Esophagus squamous epithelium (tissue), 5 donors: ENCODE measurements around the gene PRKN. TPM values are rescaled to one million over a fixed set of nuclear protein-coding genes. Genes with fewer than 3 reads are reported as not detected.

Source experiments
- DNase-seq: peaks from one replicate; lab custom pipeline; 2025; lab: John Stamatoyannopoulos, UW
- H3K27ac ChIP-seq, 4 donors: fragments of 200-600 bp; sonication (generic); one replicate each; pipeline ENCODE4 v1.5.1; 2016 to 2019; ENCODE audit warnings: mild to moderate bottlenecking in 1 of 4
- H3K27me3 ChIP-seq, 4 donors: fragments of 200-600 bp; sonication (generic); 1 replicate in 3 of 4; 2 replicates in 1 of 4; pipeline versions ENCODE4 v1.5.1 to v1.6.0; 2017 to 2021; ENCODE audit warnings: antibody characterized with exemption in 1 of 4
- H3K36me3 ChIP-seq, 3 donors: fragments of 200-600 bp; sonication (generic); one replicate each; pipeline ENCODE4 v1.5.1; 2016 to 2019
- H3K4me1 ChIP-seq, 3 donors: fragments of 200-600 bp; sonication (generic); one replicate each; pipeline ENCODE4 v1.5.1; 2017 to 2019
- H3K4me3 ChIP-seq, 4 donors: fragments of 200-600 bp; sonication (generic); 1 replicate in 3 of 4; 2 replicates in 1 of 4; pipeline ENCODE4 v1.5.1; 2016 to 2019; ENCODE audit warnings: mild to moderate bottlenecking in 2 of 4, moderate library complexity in 1 of 4
- H3K9me3 ChIP-seq, 3 donors: fragments of 200-600 bp; sonication (generic); one replicate each; pipeline ENCODE4 v1.5.1; 2016 to 2019
- POLR2A ChIP-seq, 4 donors: fragments of 450-650 bp; IDR thresholded peaks; one replicate each; pipeline ENCODE4 v1.6.1; 2017; ENCODE audit warnings: antibody characterized with exemption in 4 of 4, mild to moderate bottlenecking in 4 of 4, moderate library complexity in 3 of 4
- WGBS, 2 donors: methylation state at CpG; one replicate each; pipeline ENCODE4 v1.1.5; 2018; 5-methylcytosine and 5-hydroxymethylcytosine counted together
- intact Hi-C: fragments of 100-400 bp; cut with DNase I; formaldehyde crosslinking; loops from one replicate; pipeline ENCODE4 v1.15.0; 2022
- total RNA-seq, 4 donors: library from RNA; depleted of rRNA; stranded (reverse); fragments of >200 nt; gene quantifications; one replicate each; pipeline ENCODE4 v1.1.0, GENCODE V29; 2016
- TF ChIP-seq, protein P1 (sequence below), 6 experiments: fragments of 450-650 bp in 4 of 6; fragments of 200-600 bp in 2 of 6; sonication (generic) in 2 of 6; IDR thresholded peaks; one replicate each; pipeline ENCODE4 v1.5.1; 2016 to 2019; ENCODE audit warnings: antibody characterized with exemption in 6 of 6, mild to moderate bottlenecking in 4 of 6, moderate library complexity in 4 of 6
- donor health status: DM: yes; HTN: yes; CAD: no.

PRKN gene
- total RNA-seq, 4 donors from 2014 or later, result 0.70 to 5.5 (median 2.2) TPM

DNA sequence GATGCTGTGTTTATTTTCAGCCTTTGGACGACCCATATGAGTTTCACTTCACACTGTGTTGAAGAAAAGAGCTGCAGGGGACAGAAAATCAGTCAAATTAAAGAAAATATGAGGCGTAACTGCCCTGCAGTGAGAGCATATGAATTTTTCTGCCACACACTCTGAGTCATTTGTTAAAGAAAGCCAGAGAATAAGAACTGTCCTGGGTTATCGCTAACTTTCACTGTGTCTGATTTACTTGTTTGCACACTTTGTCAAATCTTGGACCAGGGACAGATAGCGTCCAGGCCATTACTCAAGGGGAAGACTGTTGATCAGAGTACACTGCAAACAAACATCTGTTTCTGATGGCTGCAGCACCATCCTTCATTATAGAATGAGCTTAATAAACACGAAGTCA, 1326.9 kb downstream of the PRKN start:
- no peak for TF ChIP-seq POLR2A (IDR thresholded peaks at IDR 0.05)
- TF ChIP-seq, protein P1, sequence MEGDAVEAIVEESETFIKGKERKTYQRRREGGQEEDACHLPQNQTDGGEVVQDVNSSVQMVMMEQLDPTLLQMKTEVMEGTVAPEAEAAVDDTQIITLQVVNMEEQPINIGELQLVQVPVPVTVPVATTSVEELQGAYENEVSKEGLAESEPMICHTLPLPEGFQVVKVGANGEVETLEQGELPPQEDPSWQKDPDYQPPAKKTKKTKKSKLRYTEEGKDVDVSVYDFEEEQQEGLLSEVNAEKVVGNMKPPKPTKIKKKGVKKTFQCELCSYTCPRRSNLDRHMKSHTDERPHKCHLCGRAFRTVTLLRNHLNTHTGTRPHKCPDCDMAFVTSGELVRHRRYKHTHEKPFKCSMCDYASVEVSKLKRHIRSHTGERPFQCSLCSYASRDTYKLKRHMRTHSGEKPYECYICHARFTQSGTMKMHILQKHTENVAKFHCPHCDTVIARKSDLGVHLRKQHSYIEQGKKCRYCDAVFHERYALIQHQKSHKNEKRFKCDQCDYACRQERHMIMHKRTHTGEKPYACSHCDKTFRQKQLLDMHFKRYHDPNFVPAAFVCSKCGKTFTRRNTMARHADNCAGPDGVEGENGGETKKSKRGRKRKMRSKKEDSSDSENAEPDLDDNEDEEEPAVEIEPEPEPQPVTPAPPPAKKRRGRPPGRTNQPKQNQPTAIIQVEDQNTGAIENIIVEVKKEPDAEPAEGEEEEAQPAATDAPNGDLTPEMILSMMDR (IDR thresholded peaks at IDR 0.05), result no peak
- DNase-seq, result no peak
- no peaks in the 10 kb centered on the region for H3K36me3 ChIP-seq
- peaks cover 0 to 17% (median 0%) of the 10 kb centered on the region in 3 donors for H3K4me1 ChIP-seq
- no peak overlapping the region for H3K4me3 ChIP-seq
- peaks cover 0 to 8% (median 2%) of the 10 kb centered on the region in 3 donors for H3K9me3 ChIP-seq
- intact Hi-C loops, result no loop called here
- 67 to 76% methylated on average over 5 of the region's 5 CpGs for WGBS, 2 donors
- H3K27me3 ChIP-seq, result no peaks in the 10 kb centered on the region
- H3K27ac ChIP-seq, result no peak overlapping the region

DNA sequence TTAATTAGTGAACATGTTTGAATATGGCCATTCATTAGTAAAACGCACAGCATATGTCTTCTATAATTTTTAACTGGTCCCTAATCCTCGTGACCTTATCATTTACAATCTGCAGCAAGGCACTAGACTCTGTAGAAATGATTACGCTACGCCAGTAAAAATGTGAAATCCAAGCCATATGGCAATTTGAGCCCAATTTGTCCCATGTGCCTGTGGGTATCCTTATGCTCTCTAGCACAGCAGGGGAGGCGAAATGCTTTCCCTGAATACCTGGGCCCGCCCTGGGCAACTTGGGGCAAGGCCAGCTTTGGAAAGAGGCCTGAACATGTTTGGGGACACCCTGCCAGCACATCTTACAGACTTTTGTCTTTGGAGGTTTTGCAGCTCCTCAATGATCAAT, 1331.0 kb downstream of the PRKN start:
- intact Hi-C loops, result no loop called here
- 57 to 62% methylated on average over 4 to 6 of the region's 6 CpGs for WGBS, 2 donors
- TF ChIP-seq, protein P1 (IDR thresholded peaks at IDR 0.05), result no peak
- TF ChIP-seq POLR2A (IDR thresholded peaks at IDR 0.05), result no peak

DNA sequence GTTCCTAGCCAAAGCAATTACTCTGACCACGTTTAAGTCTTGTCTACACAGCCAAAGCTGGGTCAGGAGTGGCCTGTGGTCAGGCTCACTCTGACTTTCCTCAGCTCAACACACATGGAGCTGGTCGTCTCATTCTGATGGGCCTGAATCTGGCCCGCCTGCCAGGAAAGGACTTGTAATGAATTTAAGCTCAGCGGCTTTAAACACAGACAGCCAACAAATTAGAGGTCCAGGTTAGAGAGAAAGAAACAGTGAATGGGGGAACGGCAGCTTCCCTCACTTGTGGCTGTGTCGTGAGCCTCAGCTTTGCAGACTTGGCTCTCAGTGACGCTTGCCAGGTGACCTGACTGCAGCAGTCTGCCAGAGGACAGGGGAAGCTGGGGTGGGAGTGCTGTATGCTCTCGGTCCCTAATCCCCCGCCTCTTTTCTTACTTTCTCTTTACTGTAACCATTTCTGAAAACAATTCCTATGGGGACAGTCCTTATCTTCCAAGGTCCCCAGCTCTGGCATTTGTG, 1331.8 kb downstream of the PRKN start:
- Histone ChIP-seq H3K4me1 (peaks cover 0 to 24% (median 0%) of the 10 kb centered on the region in 3 donors), H3K27me3 (no peaks in the 10 kb centered on the region), H3K4me3 (no peak overlapping the region), H3K27ac (no peak overlapping the region), H3K36me3 (no peaks in the 10 kb centered on the region), H3K9me3 (no peaks in the 10 kb centered on the region)
- intact Hi-C loops, result no loop called here
- 79 to 80% methylated on average over 8 to 9 of the region's 9 CpGs for whole genome bisulfite sequencing, 2 donors
- no peak for TF ChIP-seq POLR2A (IDR thresholded peaks at IDR 0.05)
- TF ChIP-seq, protein P1 (IDR thresholded peaks at IDR 0.05), result no peak
- DNase-seq, result no peak

More for the DNA sequence above, 1331.0 kb downstream of the PRKN start:
- H3K4me3 ChIP-seq, result no peak overlapping the region
- no peak overlapping the region for H3K27ac ChIP-seq
- no peaks in the 10 kb centered on the region for H3K36me3 ChIP-seq
- no peaks in the 10 kb centered on the region for H3K27me3 ChIP-seq
- H3K9me3 ChIP-seq, result no peaks in the 10 kb centered on the region
- no peak for DNase-seq
- peaks cover 0 to 24% (median 0%) of the 10 kb centered on the region in 3 donors for H3K4me1 ChIP-seq

DNA sequence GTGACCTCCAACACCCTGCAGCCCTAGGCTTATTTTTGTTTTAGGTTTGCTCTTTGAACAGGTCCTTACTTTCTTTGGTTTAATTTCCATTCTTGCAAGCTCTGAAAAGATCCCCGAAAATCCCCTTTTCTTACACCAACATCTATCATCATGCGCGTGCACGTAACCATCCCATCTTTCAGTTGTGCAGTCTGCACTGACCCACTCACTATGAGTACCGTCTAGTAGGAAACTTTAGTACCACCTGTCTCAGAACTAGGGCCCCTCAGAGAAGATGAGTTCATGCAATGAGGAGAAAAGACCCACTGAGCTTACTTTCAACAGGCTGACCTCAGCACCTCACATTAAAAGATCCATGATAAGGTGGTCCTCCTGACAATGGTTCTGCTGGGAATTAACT, 1333.1 kb downstream of the PRKN start:
- no peak overlapping the region for H3K4me3 ChIP-seq
- no peak for DNase-seq
- H3K4me1 ChIP-seq, result peaks cover 0 to 24% (median 0%) of the 10 kb centered on the region in 3 donors
- H3K9me3 ChIP-seq, result no peaks in the 10 kb centered on the region
- 25 to 54% methylated on average over 5 of the region's 5 CpGs for WGBS, 2 donors
- H3K36me3 ChIP-seq, result no peaks in the 10 kb centered on the region
- H3K27me3 ChIP-seq, result no peaks in the 10 kb centered on the region
- H3K27ac ChIP-seq, result no peak overlapping the region
- no peak for TF ChIP-seq POLR2A (IDR thresholded peaks at IDR 0.05)
- TF ChIP-seq, protein P1 (IDR thresholded peaks at IDR 0.05), result no peak
- intact Hi-C loops, result no loop called here

DNA sequence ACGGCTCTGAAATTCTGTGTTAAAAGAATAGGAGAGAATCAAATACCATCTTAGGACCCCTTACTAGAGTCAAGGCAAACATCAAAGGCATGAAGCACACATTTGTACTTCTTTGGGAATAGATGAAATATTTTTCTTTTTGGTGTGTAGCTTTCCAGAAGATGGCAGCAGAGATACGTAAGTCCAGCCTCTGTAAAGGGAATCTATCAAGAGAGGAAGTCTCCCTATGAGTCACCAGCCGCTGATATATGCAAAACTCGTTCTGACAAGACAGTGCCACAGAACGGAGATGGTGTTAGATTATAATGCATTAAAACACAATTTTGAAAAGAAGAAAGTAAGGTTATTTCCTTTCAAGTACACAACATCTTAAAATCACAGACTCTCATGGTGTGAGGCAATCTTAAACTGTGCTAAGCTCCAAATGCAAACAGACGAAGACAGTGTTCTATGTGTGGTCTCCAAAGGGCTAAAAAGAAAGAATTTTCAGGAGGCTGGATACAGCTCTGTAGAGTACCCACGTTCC, 1333.7 kb downstream of the PRKN start:
- peaks cover 0 to 24% (median 0%) of the 10 kb centered on the region in 3 donors for H3K4me1 ChIP-seq
- H3K9me3 ChIP-seq, result no peaks in the 10 kb centered on the region
- DNase-seq, result peak; percentile 16
- WGBS, 2 donors, result 4 to 7% methylated on average over 7 of the region's 7 CpGs
- H3K27ac ChIP-seq, result no peak overlapping the region
- H3K4me3 ChIP-seq, result peak overlapping the region in 1 of 4 donors; percentile 14
- intact Hi-C loops, result no loop called here
- H3K36me3 ChIP-seq, result no peaks in the 10 kb centered on the region
- no peak for TF ChIP-seq POLR2A (IDR thresholded peaks at IDR 0.05)
- TF ChIP-seq, protein P1 (IDR thresholded peaks at IDR 0.05), result peak; percentile 41 to 84 (median 64)
- no peaks in the 10 kb centered on the region for H3K27me3 ChIP-seq
